Activated naive CD8-positive, alpha-beta T cell treated with anti-CD3 and anti-CD28 coated beads for 36 hours (primary cell): ENCODE measurements around the gene SLC22A14. TPM values are rescaled to one million over a fixed set of nuclear protein-coding genes. Genes with fewer than 3 reads are reported as not detected.
"Not testable (repeated sequence)": the region's sequence is repeated elsewhere in the genome, so short reads cannot be mapped to it uniquely, and the experiment has no call there.

Source experiments
- DNase-seq: peaks from one replicate; pipeline ENCODE4 v3.0.0; 2021
- H3K27ac Mint-ChIP-seq: one replicate; pipeline ENCODE4 v1.8.0; 2022; ENCODE audit warnings: mild to moderate bottlenecking, moderate library complexity, mixed read lengths
- H3K27me3 Mint-ChIP-seq: one replicate; pipeline ENCODE4 v1.8.0; 2022; ENCODE audit warnings: mild to moderate bottlenecking, mixed read lengths
- H3K36me3 Mint-ChIP-seq: one replicate; pipeline ENCODE4 v1.8.0; 2021; ENCODE audit warnings: mild to moderate bottlenecking, mixed read lengths
- H3K4me1 Mint-ChIP-seq: one replicate; pipeline ENCODE4 v1.8.0; 2021; ENCODE audit warnings: mixed read lengths
- H3K4me3 Mint-ChIP-seq: one replicate; pipeline ENCODE4 v1.8.0; 2022; ENCODE audit warnings: mild to moderate bottlenecking, moderate library complexity, mixed read lengths
- H3K9me3 Mint-ChIP-seq: one replicate; pipeline ENCODE4 v1.8.0; 2022; ENCODE audit warnings: mixed read lengths
- total RNA-seq, 2 experiments: library from RNA; stranded (reverse); gene quantifications; one replicate each; pipeline ENCODE4 v1.2.3, GENCODE V29; 2021

Gene SLC22A14
- total RNA-seq, 2 experiments from 2014 or later, result not detected

DNA sequence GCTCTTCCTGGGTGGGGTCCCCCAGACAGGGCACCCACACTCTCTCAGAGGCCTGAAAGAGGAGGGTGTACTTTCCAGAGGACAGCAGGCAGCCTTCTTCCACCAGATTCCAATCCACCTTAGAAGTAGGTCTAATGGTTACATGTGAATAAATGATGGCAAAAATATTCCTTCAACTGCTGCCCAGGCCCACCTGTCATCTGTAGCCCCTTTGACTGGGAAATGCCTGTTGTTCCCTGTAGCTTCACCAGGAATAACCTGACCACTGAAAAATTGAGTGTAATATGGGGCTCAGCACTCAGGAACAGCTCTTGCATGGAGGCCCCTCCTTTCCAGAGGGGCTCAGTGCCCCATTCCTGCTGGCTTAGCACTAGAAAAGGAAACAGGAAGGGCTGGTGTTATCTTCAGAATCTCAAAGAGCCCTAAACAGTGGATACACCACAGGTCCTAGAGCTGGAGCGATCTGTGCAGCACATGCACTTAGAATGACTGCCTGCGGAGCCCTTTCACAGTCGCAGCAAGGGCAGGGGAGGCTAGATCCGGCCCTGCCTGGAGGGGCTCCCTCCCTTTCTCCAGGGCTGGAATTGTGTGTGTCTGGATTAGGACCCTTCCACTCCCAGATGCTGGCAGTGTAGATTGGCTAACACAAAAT is 32.1 kb downstream of the SLC22A14 start:
- DNase-seq, result no peak
- no peaks in the 10 kb centered on the region for H3K36me3 Mint-ChIP-seq
- H3K27ac Mint-ChIP-seq, result no peak overlapping the region
- no peaks in the 10 kb centered on the region for H3K4me1 Mint-ChIP-seq
- no peaks in the 10 kb centered on the region for H3K27me3 Mint-ChIP-seq
- no peaks in the 10 kb centered on the region for H3K9me3 Mint-ChIP-seq
- no peak overlapping the region for H3K4me3 Mint-ChIP-seq

DNA sequence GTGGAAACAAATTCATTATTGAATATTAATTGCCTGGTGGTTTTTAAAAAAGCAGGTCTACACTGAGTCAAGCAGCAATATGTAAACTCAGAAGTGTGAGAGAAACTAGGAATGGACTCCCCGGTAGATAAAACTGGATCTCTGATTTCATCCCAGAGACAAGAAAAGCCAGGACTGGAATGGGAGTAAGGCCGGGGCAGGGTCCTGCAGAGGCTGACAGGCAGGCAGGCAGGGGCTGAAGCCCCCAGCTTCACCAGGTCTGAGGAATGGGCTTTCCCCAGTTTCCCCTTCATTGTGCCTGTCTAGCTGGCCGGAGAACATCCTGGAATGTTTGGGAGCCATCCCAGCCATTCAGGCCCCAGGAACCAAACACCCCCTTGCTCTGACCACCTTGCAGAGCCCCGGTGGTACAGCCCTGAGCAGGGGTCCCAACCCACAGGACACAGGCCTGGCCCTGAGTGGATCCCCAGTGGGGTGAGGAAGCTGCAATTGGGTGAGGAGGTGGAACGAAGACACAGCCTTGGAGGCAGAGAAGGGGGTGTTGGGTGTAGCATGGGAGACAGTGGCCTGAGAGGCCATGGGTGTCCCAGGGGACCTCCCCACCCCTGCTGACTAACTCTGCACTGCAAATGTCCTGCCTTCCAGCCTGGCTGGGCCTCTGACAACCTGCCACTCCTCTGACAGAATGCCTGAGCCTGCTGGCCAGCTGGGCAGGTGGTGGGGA is 32.8 kb downstream of the SLC22A14 start:
- Mint-ChIP-seq H3K27ac (no peak overlapping the region), H3K4me1 (no peaks in the 10 kb centered on the region), H3K9me3 (no peaks in the 10 kb centered on the region), H3K36me3 (no peaks in the 10 kb centered on the region), H3K27me3 (no peaks in the 10 kb centered on the region), H3K4me3 (no peak overlapping the region)
- no peak for DNase-seq

DNA sequence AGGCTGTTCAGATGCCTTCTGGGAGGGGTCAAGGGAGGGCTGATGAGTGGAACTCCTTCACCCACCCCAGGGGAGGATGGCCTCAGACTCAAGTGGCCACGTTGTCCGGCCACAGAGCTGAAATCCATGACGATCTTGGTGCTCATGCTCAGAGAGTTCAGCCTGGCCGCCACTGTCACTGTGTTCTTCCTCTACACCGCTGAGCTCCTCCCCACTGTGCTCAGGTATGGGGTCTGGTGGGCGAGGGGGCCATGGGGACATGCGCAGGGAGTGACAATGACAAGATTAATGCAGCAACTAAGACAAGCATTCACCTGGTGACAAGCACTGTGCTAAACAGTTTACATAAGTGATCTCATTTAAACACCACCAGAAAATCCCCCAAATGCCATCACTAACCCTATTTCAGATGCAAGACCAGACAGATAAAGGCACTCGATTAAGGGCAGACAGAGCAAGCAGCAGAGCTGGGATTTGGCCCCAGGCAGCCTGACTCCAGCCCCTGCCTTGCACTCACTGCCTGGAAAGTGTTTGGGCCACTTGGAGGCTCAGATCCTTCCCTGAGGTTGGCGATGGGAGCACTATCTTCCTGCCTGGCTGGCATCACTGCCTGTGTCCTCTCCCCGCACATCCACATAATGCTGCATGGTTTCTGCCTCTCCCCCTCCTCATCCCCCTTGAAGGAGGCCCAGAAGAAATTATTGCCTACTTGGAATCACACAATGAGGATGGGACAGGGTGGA is 33.6 kb downstream of the SLC22A14 start:
- H3K4me3 Mint-ChIP-seq, result no peak overlapping the region
- no peak overlapping the region for H3K27ac Mint-ChIP-seq
- H3K27me3 Mint-ChIP-seq, result no peaks in the 10 kb centered on the region
- no peaks in the 10 kb centered on the region for H3K36me3 Mint-ChIP-seq
- no peaks in the 10 kb centered on the region for H3K4me1 Mint-ChIP-seq
- no peak for DNase-seq
- no peaks in the 10 kb centered on the region for H3K9me3 Mint-ChIP-seq

DNA sequence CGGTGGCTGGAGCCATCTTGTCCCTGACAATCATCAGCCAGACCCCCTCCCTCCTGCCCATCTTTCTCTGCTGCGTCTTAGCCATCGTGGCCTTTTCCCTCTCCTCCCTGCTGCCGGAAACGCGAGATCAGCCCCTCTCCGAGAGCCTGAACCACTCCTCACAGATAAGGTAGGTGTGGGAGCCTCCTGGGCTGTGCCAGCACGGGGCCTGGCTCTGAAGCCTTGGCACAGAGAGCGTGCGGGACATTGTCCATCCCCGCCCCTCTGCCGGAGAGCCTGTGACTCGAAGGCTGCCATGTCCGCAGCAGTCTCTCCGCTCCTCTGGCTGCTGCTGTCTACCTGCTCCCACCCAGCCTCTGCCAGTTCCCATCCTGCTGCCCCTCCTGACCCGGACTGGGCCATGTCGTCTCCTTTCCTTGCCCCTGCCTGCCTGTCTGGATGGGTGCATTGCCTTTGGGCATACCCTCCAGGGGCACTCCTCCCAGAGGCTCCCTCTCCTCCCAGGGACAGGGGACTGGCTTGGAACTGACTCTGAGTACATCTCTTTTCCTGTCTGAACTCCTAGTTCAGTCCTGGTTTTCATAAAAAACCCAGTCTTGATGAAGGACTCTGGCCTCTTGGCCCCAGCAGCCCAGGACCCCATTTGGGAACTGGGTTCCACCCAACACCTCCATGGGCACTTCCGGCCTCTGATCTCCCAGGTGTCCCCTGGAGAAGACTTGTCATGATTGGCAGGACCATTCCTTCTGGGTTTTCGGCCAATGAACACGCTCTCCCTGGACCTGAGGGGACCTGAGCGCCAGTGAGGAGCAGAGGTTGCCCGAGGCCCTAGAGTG is 34.5 kb downstream of the SLC22A14 start:
- no peak for DNase-seq
- Mint-ChIP-seq H3K36me3 (no peaks in the 10 kb centered on the region), H3K27ac (no peak overlapping the region)

DNA sequence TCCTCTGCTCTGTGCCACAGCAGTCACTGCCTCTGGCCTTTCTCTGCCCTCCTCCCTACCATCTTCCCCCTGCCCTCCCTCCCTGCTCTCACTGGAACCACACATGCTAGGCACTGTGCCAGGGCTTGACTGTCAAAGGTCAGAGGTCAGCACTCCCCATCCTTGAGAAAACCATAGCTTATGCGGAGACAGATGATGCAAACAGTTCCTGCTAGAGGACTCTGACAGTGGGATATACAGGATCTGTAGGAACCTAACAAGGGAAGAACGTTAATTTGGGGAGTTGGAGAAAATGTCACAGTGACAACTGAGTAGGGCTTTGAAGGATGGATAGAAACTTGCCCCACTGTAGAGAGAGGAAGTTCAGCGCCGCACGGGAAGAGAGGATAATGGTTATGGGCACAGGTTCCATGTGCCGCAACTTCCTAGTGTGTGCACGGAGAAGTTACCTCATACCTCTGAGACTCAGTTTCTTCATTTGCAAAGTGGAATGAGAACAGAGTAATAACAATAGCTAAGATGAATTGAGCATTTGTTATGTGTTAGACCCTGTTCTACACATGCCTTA is 35.2 kb downstream of the SLC22A14 start:
- Mint-ChIP-seq H3K27ac (no peak overlapping the region), H3K4me3 (no peak overlapping the region), H3K4me1 (no peaks in the 10 kb centered on the region), H3K27me3 (peaks cover 2% of the 10 kb centered on the region), H3K36me3 (no peaks in the 10 kb centered on the region), H3K9me3 (peaks cover 5% of the 10 kb centered on the region)
- DNase-seq, result no peak

More for the DNA sequence above, 34.5 kb downstream of the SLC22A14 start:
- Mint-ChIP-seq H3K9me3 (peaks cover 3% of the 10 kb centered on the region), H3K27me3 (no peaks in the 10 kb centered on the region), H3K4me3 (no peak overlapping the region), H3K4me1 (no peaks in the 10 kb centered on the region)

DNA sequence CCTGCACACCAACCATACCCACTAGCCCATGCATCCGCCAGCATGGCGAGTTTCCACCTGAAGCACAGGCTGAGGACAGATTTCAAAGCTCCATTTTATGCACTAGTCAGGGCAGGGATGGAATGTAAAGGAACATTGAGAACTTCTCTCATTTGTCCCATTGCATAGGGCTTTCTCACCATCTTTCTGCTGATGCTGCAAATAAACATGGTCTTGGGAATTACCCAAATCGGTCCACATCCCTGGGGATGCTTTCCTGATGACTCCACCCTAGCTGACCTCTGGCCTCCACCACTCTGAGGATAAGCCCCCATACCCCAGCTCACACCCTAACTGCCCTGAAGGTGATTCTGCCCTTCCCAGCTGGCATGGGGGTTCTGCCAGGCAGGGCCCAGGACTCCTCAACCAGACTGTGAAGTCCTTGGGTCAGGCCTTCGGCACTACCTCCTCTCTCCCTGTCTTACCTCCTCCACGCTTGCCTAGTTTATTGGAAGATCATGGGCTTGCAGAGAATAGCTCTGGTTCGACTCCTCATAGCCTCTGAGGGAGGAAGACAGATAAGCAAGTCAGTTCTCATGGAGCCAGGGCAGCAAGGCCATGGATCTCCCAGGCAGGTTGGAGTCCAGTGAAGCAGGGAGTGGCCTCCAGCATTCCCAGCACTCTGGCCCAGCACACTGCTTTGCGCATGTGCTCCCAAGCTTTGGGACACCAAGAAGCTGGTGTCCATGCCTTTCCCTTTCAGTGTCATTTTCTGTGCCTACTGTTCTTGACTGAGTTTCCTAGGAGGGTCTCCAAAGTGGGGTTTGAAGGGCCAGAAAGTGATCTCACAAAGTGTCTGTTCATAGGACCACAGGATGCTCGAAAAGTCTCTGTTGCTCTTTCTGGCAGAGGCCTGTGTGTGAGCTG is 36.9 kb downstream of the SLC22A14 start:
- Mint-ChIP-seq H3K9me3 (peaks cover 5% of the 10 kb centered on the region), H3K36me3 (no peaks in the 10 kb centered on the region), H3K4me1 (no peaks in the 10 kb centered on the region), H3K27ac (no peak overlapping the region), H3K27me3 (peaks cover 3% of the 10 kb centered on the region), H3K4me3 (no peak overlapping the region)
- DNase-seq, result no peak

DNA sequence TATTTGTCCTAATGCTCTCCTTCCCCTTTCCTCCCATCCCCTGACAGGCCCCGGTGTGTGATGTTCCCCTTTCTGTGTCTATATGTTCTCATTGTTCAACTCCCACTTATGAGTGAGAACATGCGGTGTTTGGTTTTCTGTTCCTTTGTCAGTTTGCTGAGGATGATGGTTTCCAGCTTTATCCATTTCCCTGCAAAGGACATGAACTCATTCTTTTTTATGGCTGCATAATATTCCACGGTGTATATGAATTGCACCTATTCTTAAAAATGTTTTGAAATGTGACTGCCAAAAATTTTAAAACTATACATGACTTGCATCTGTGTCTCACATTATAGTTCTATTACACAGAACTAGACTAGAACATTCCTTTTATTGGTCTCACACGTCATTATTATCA is 38.5 kb downstream of the SLC22A14 start:
- DNase-seq, H3K4me1 Mint-ChIP-seq, H3K9me3 Mint-ChIP-seq: not testable (repeated sequence)

DNA sequence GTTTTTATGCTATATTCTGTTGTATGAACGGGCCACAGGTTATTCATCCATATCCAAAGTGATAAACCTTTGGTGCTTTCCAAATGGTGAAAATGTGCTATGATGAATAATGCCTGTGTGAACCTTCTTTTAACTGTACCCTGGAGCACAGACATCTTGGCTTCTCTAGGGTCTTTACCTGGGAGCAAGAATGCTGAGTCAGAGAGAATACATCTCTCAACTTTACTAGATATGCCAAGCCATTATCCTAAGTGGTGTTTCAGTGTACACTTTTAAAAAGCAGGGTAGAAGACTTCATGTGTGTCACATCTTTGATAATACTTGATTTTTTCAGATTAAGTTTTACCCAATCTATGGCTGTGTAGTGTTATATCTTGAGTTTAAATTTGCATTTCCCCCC is 41.0 kb downstream of the SLC22A14 start:
- Mint-ChIP-seq H3K36me3 (no peaks in the 10 kb centered on the region), H3K4me1 (no peaks in the 10 kb centered on the region), H3K27me3 (peaks cover 3% of the 10 kb centered on the region), H3K27ac (no peak overlapping the region), H3K9me3 (peaks cover 5% of the 10 kb centered on the region), H3K4me3 (no peak overlapping the region)
- no peak for DNase-seq

More for the DNA sequence above, 38.5 kb downstream of the SLC22A14 start:
- not testable (repeated sequence) for H3K27me3 Mint-ChIP-seq, H3K4me3 Mint-ChIP-seq, H3K36me3 Mint-ChIP-seq, H3K27ac Mint-ChIP-seq

DNA sequence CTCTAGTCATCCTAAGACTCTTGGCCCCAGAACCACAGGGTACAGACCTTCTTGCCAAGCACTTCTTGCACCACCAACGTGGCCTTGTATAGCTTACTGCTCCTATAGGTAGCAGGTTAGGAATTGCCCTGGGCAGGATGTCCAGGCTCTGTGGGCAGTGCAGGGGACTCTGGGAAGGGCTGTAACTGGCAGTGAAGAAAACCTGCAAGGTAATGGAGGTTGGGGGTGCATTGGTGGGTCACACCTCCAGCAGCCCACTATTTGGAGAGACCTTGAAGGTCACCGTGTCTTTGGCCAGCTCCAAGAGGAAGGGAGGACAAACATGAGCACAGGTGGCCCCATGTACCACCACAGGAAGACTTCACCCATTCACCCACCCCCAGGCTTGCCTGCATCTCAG is 43.2 kb downstream of the SLC22A14 start:
- Mint-ChIP-seq H3K36me3 (no peaks in the 10 kb centered on the region), H3K27me3 (peaks cover 3% of the 10 kb centered on the region), H3K4me1 (no peaks in the 10 kb centered on the region), H3K27ac (no peak overlapping the region), H3K4me3 (no peak overlapping the region), H3K9me3 (peaks cover 5% of the 10 kb centered on the region)
- no peak for DNase-seq

DNA sequence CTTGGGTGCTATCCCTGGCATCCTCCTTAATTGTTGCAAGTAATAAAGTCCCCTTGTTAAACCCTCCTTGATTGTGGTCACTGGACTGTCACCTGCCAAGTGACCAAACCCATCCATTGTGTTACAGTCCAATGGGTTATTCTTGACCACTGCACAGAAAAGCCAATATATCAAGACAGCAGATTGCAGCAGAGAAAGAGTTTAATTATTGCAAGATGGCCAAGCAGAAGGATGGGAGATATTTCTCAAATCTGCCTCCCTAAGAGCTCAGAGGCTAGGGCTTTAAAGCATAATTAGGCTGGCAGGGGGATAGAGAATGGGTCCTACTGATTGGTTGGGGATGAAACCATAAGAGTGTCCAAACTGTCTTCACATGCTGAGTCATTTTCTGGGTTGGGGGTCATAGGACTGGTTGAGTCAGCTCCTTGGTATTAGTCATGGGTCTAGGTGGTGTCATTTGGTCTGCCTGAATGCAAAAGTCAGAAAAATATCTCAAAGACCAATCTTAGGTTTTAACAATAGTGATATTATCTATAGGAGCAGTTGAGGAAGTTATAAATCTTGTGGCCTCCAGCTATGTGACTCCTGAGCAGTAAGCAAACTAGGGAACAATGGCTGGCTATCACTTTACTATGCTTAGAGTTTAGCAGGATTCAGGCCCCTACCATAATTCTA is 45.4 kb downstream of the SLC22A14 start:
- Mint-ChIP-seq H3K27ac (no peak overlapping the region), H3K36me3 (no peaks in the 10 kb centered on the region), H3K4me3 (no peak overlapping the region), H3K9me3 (no peaks in the 10 kb centered on the region), H3K4me1 (no peaks in the 10 kb centered on the region), H3K27me3 (no peaks in the 10 kb centered on the region)
- DNase-seq, result no peak

DNA sequence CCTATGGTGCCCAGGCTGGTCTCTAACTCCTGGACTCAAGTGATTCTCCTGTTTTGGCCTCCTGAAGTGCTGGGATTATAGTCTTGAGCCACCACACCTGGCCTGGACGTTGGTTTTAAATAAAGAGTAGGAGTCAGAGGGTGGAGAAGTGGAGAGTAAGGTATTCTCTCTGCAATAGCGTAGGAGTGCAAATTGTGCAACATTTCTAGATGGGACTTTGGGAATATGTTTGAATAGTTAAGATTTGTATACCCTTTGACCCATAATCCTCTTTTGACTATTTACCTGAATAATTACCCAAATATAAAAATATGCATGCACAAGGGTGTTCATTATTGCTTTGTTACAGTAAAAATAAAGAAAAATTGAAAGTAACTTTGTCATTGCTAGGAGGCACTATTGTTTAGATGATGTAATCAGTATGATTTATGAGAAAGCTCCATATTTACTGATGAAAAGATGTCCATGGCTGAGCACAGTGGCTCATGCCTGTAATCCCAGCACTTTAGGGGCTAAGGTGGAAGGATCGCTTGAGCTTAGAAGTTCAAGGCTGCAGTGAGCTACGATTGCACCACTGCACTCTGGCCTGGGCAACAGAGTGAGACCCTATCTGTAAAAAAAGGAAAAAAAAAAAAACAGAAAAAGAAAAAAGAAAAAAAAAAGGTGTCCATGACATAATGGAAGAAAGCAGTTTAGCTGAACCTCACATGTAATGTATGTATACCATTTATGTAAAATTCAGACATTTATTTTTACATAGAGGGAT is 49.3 kb downstream of the SLC22A14 start:
- no peaks in the 10 kb centered on the region for H3K9me3 Mint-ChIP-seq
- peaks cover 4% of the 10 kb centered on the region for H3K4me1 Mint-ChIP-seq
- DNase-seq, result no peak
- H3K4me3 Mint-ChIP-seq, result no peak overlapping the region
- H3K27ac Mint-ChIP-seq, result no peak overlapping the region
- H3K36me3 Mint-ChIP-seq, result no peaks in the 10 kb centered on the region
- H3K27me3 Mint-ChIP-seq, result no peaks in the 10 kb centered on the region

DNA sequence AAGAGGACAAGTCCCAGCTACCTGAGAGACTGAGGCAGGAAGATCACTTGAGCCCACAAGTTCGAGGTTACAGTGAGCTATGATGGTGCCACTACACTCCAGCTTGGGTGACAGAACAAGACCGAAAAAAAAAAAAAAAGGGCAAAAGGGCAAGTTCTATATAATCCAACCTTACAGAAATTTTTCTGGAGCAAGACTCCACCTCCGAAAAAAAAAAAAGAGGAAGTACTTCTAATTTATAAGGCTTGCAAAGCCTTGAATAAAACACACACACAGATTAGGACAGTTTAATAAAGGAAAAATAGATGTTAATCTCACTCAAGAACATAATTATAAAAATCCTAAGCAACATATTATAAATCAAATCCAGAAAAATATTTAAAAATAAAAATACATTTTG is 50.1 kb downstream of the SLC22A14 start:
- Mint-ChIP-seq H3K4me1 (peaks cover 4% of the 10 kb centered on the region), H3K9me3 (no peaks in the 10 kb centered on the region), H3K36me3 (no peaks in the 10 kb centered on the region), H3K4me3 (no peak overlapping the region), H3K27me3 (no peaks in the 10 kb centered on the region), H3K27ac (no peak overlapping the region)
- DNase-seq, result no peak
